Tibial nerve (tissue), 4 donors: ENCODE results near the gene SAMD8. TPM values are rescaled to one million over a fixed set of nuclear protein-coding genes. Genes with fewer than 3 reads are reported as not detected.
A peak's percentile ranks its signal among the peaks of the same experiment; 100 is the strongest.

Experiments
- DNase-seq, 2 donors: peaks; one replicate each; pipeline ENCODE4 v3.0.0-alpha.2; 2019; ENCODE audit warnings: low spot score in 2 of 2
- H3K27ac ChIP-seq, 4 donors: fragments of 200-600 bp; sonication (generic) in 3 of 4; one replicate each; pipeline ENCODE4 v1.5.1; 2017 to 2019; ENCODE audit warnings: mild to moderate bottlenecking in 1 of 4
- H3K27me3 ChIP-seq, 2 donors: fragments of 200-600 bp; sonication (generic) in 1 of 2; one replicate each; pipeline versions ENCODE4 v1.5.1 to v1.6.0; 2017 to 2019
- H3K36me3 ChIP-seq, 3 donors: fragments of 200-600 bp; sonication (generic); one replicate each; pipeline ENCODE4 v1.5.1; 2018 to 2019
- H3K4me1 ChIP-seq, 4 donors: fragments of 200-600 bp; sonication (generic) in 3 of 4; one replicate each; pipeline ENCODE4 v1.5.1; 2017 to 2019
- H3K4me3 ChIP-seq, 4 donors: fragments of 200-600 bp; sonication (generic) in 3 of 4; one replicate each; pipeline ENCODE4 v1.5.1; 2017 to 2019; ENCODE audit warnings: mild to moderate bottlenecking in 1 of 4, moderate library complexity in 1 of 4
- H3K9me3 ChIP-seq, 4 donors: fragments of 200-600 bp; sonication (generic) in 3 of 4; one replicate each; pipeline ENCODE4 v1.5.1; 2017 to 2019
- CTCF ChIP-seq, 5 experiments: fragments of 200-600 bp in 3 of 5; fragments of 450-650 bp in 2 of 5; sonication (generic) in 3 of 5; IDR thresholded peaks; one replicate each; pipeline ENCODE4 v1.5.1; 2016 to 2019; ENCODE audit warnings: antibody characterized with exemption in 5 of 5, mild to moderate bottlenecking in 3 of 5, moderate library complexity in 2 of 5
- EP300 ChIP-seq, 2 donors: sonication (generic); formaldehyde crosslinking; IDR thresholded peaks; one replicate each; pipeline ENCODE4 v1.6.1; 2017; ENCODE audit warnings: antibody characterized with exemption in 2 of 2, mild to moderate bottlenecking in 1 of 2
- POLR2A ChIP-seq, 2 donors: fragments of 450-650 bp; IDR thresholded peaks; one replicate each; pipeline ENCODE4 v1.6.1; 2017; ENCODE audit warnings: antibody characterized with exemption in 2 of 2, mild to moderate bottlenecking in 2 of 2, moderate library complexity in 2 of 2
- WGBS, 2 donors: methylation state at CpG; one replicate each; pipeline ENCODE4 v1.1.5; 2018; 5-methylcytosine and 5-hydroxymethylcytosine counted together
- total RNA-seq, 4 donors: library from RNA; depleted of rRNA; stranded (reverse); fragments of >200 nt; gene quantifications; one replicate each; pipeline ENCODE4 v1.1.0, GENCODE V29; 2016

The SAMD8 gene
- total RNA-seq, 4 donors from 2014 or later, result 46.5 to 62.0 (median 56.7) TPM

GRCh38 chr10:75176046-75176445 is 64.6 kb downstream of the SAMD8 start:
- TF ChIP-seq CTCF (IDR thresholded peaks at IDR 0.05) (no peak), POLR2A (IDR thresholded peaks at IDR 0.05) (no peak), EP300 (IDR thresholded peaks at IDR 0.05) (no peak)
- Histone ChIP-seq H3K27ac (no peak overlapping the region), H3K4me1 (peaks cover 0 to 19% (median 6%) of the 10 kb centered on the region in 4 donors), H3K9me3 (no peaks in the 10 kb centered on the region), H3K36me3 (peaks cover 0 to 59% (median 0%) of the 10 kb centered on the region in 3 donors), H3K4me3 (no peak overlapping the region), H3K27me3 (no peaks in the 10 kb centered on the region)
- DNase-seq, result no peak
- WGBS, 2 donors, result 87 to 91% methylated on average over 6 of the region's 6 CpGs

GRCh38 chr10:75176736-75177135 is 65.3 kb downstream of the SAMD8 start:
- peaks cover 0 to 52% (median 0%) of the 10 kb centered on the region in 3 donors for H3K36me3 ChIP-seq
- no peaks in the 10 kb centered on the region for H3K27me3 ChIP-seq
- no peak overlapping the region for H3K4me3 ChIP-seq
- H3K27ac ChIP-seq, result no peak overlapping the region
- 90 to 98% methylated on average over 1 of the region's 1 CpG for WGBS, 2 donors
- no peak for DNase-seq
- TF ChIP-seq EP300 (IDR thresholded peaks at IDR 0.05), result no peak
- no peak for TF ChIP-seq CTCF (IDR thresholded peaks at IDR 0.05)
- no peak for TF ChIP-seq POLR2A (IDR thresholded peaks at IDR 0.05)
- no peaks in the 10 kb centered on the region for H3K9me3 ChIP-seq
- H3K4me1 ChIP-seq, result peaks cover 0 to 22% (median 9%) of the 10 kb centered on the region in 4 donors

GRCh38 chr10:75179657-75180177 is 68.3 kb downstream of the SAMD8 start:
- Histone ChIP-seq H3K27me3 (no peaks in the 10 kb centered on the region), H3K27ac (peak overlapping the region in 2 of 4 donors; percentile 40 to 74), H3K4me1 (peaks cover 0 to 22% (median 9%) of the 10 kb centered on the region in 4 donors), H3K9me3 (no peaks in the 10 kb centered on the region), H3K36me3 (peaks cover 0 to 50% (median 0%) of the 10 kb centered on the region in 3 donors), H3K4me3 (no peak overlapping the region)
- TF ChIP-seq POLR2A (IDR thresholded peaks at IDR 0.05), result no peak
- TF ChIP-seq EP300 (IDR thresholded peaks at IDR 0.05), result no peak
- no peak for TF ChIP-seq CTCF (IDR thresholded peaks at IDR 0.05)
- WGBS, 2 donors, result 92% methylated on average over 1 of the region's 1 CpG
- no peak for DNase-seq

- WGBS, 2 donors, result 17 to 40% methylated on average over 2 of the region's 2 CpGs
- DNase-seq, result no peak
- TF ChIP-seq CTCF (IDR thresholded peaks at IDR 0.05), result no peak
- no peak for TF ChIP-seq EP300 (IDR thresholded peaks at IDR 0.05)
- no peak for TF ChIP-seq POLR2A (IDR thresholded peaks at IDR 0.05)
- Histone ChIP-seq H3K36me3 (peaks cover 0 to 49% (median 0%) of the 10 kb centered on the region in 3 donors), H3K27ac (peak overlapping the region in 2 of 4 donors; percentile 55 to 74), H3K27me3 (no peaks in the 10 kb centered on the region), H3K4me3 (no peak overlapping the region), H3K4me1 (peaks cover 0 to 22% (median 9%) of the 10 kb centered on the region in 4 donors), H3K9me3 (no peaks in the 10 kb centered on the region)
Observed at GRCh38 chr10:75180592-75180991, 69.1 kb downstream of the SAMD8 start.

- Histone ChIP-seq H3K4me3 (no peak overlapping the region), H3K4me1 (peaks cover 0 to 22% (median 9%) of the 10 kb centered on the region in 4 donors), H3K27ac (peak overlapping the region in 2 of 4 donors; percentile 15 to 55), H3K27me3 (no peaks in the 10 kb centered on the region), H3K9me3 (no peaks in the 10 kb centered on the region), H3K36me3 (peaks cover 0 to 44% (median 0%) of the 10 kb centered on the region in 3 donors)
- 71% methylated on average over 1 of the region's 1 CpG for WGBS, 2 donors
- TF ChIP-seq EP300 (IDR thresholded peaks at IDR 0.05) (no peak), CTCF (IDR thresholded peaks at IDR 0.05) (no peak), POLR2A (IDR thresholded peaks at IDR 0.05) (no peak)
- DNase-seq, result no peak
Observed at GRCh38 chr10:75181073-75181472, 69.6 kb downstream of the SAMD8 start.
